K562 (cell line): Measurements from ENCODE around the gene FOXN3. TPM values are rescaled to one million over a fixed set of nuclear protein-coding genes. Genes with fewer than 3 reads are reported as not detected.

Source experiments
- BACH1 ChIP-seq: fragments of 200-800 bp; sonication (Bioruptor generic); IDR thresholded peaks from 2 replicates; pipeline ENCODE4 v1.6.1; 2016; ENCODE audit warnings: missing genetic modification characterization, missing compliant biosample characterization
- E4F1 ChIP-seq: fragments of 250-450 bp; sonication (Bioruptor Pico); IDR thresholded peaks from 2 replicates; pipeline ENCODE4 v1.5.0; 2021; ENCODE audit warnings: mild to moderate bottlenecking, borderline replicate concordance
- RBM34 ChIP-seq: fragments of 200-400 bp; formaldehyde crosslinking; IDR thresholded peaks from 2 replicates; pipeline ENCODE4 v1.6.1; 2018; ENCODE audit warnings: low read length, borderline replicate concordance; ENCODE audit not compliant: insufficient read depth
- TAF15 ChIP-seq: fragments of 200-400 bp; formaldehyde crosslinking; IDR thresholded peaks from 2 replicates; pipeline ENCODE4 v1.6.1; 2017; ENCODE audit warnings: mild to moderate bottlenecking, low read depth, low read length, moderate library complexity
- VEZF1 ChIP-seq: fragments of 200-800 bp; sonication (Bioruptor generic); IDR thresholded peaks from 2 replicates; pipeline ENCODE4 v1.6.1; 2017; ENCODE audit warnings: missing genetic modification characterization, missing compliant biosample characterization
- ZBTB1 ChIP-seq: sonication (generic); formaldehyde crosslinking; IDR thresholded peaks from 2 replicates; pipeline ENCODE4 v1.8.1; 2023; ENCODE audit warnings: missing genetic modification reagents, low read depth, mild to moderate bottlenecking, borderline replicate concordance
- ZBTB12 ChIP-seq: fragments of 250-450 bp; sonication (Bioruptor Pico); IDR thresholded peaks from 2 replicates; pipeline ENCODE4 v1.4.0; 2020
- polyA plus RNA-seq, 8 experiments: library from polyadenylated mRNA; depleted of rRNA in 4 of 8; stranded (reverse) in 5 of 8; unstranded in 3 of 8; fragments of >200 nt; fragmentation: Nextera tagmentation in 2 of 8; fragmentation: Illumina TruSeq in 1 of 8; extraction: Ambion mirVana in 2 of 8; extraction: Trizol in 1 of 8; gene quantifications; 2 replicates each; pipeline versions ENCODE4 v1.2.1 to v1.2.3, GENCODE V29; 2011 to 2014; ENCODE audit warnings: inconsistent platforms in 1 of 8, missing spikeins in 1 of 8
- total RNA-seq, 7 experiments: library from RNA; depleted of rRNA in 6 of 7; stranded (reverse); fragments of >200 nt in 6 of 7; fragmentation: Illumina TruSeq in 2 of 7; extraction: Trizol in 2 of 7; gene quantifications; 2 replicates each; pipeline versions ENCODE4 v1.2.1 to v1.2.3, GENCODE V29; 2011 to 2021; ENCODE audit warnings: low replicate concordance in 1 of 7

FOXN3 gene
- total and polyA plus RNA-seq, 9 of the 15 experiments (the other 6 are each of a cell fraction or from before 2014, with no cell fraction given), result 0.07 to 1.3 (median 0.40) TPM

GRCh38 chr14:89455412-89455811 lies 38.4 kb upstream of the FOXN3 start (continued):
- TF ChIP-seq E4F1 (CRISPR knock-in tag), result no peak
- no peak for TF ChIP-seq BACH1 (tag)
- no peak for TF ChIP-seq ZBTB1 (CRISPR knock-in tag)
- no peak for TF ChIP-seq ZBTB12 (CRISPR knock-in tag)
- TF ChIP-seq VEZF1 (CRISPR knock-in tag), result no peak
- no peak for TF ChIP-seq RBM34
- no peak for TF ChIP-seq TAF15
